Measurements from ENCODE around the gene VKORC1L1. TPM values are rescaled to one million over a fixed set of nuclear protein-coding genes. Genes with fewer than 3 reads are reported as not detected.

The VKORC1L1 gene
- total and polyA plus RNA-seq, 9 of the 15 experiments (the other 6 are each of a cell fraction or from before 2014, with no cell fraction given), result 6.8 to 36.5 (median 19.3) TPM

- TF ChIP-seq HMGXB4 (CRISPR knock-in tag; IDR thresholded peaks at IDR 0.05), result peak; percentile 97
- TF ChIP-seq ESRRA (IDR thresholded peaks at IDR 0.05; ENCODE audit: borderline replicate concordance, low read depth), result peak; percentile 88
- no peak for TF ChIP-seq ZNF280B (CRISPR knock-in tag; IDR thresholded peaks at IDR 0.05)
- peak; percentile 87 for TF ChIP-seq ATF7 (IDR thresholded peaks at IDR 0.05)
- no peak for TF ChIP-seq SAFB2 (IDR thresholded peaks at IDR 0.05; ENCODE audit: borderline replicate concordance, low read depth, low read length, severe bottlenecking)
- peak; percentile 7; the same call in 1 of the 2 replicates for TF ChIP-seq ZEB2 (IDR thresholded peaks at IDR 0.05)
- no peak for TF ChIP-seq PKNOX1 (IDR thresholded peaks at IDR 0.05)
- peak; percentile 84 for TF ChIP-seq ZNF12 (CRISPR knock-in tag; IDR thresholded peaks at IDR 0.05)
- TF ChIP-seq ZNF124 (CRISPR knock-in tag; IDR thresholded peaks at IDR 0.05), result no peak
- TF ChIP-seq SIX5 (IDR thresholded peaks at IDR 0.05; ENCODE audit: borderline replicate concordance in 1 of 2, insufficient read depth in 1 of 2, low read depth in 1 of 2, low read length in 2 of 2), result peak; percentile 93 to 95
- TF ChIP-seq DDX20 (tag; IDR thresholded peaks at IDR 0.05; ENCODE audit: low read depth), result no peak
- peak; percentile 99 for TF ChIP-seq MTA3 (IDR thresholded peaks at IDR 0.05; ENCODE audit: borderline replicate concordance)
- no peak for TF ChIP-seq SNAPC5 (CRISPR knock-in tag; IDR thresholded peaks at IDR 0.05)
- TF ChIP-seq JUNB (CRISPR knock-in tag; conservative IDR thresholded peaks at IDR 0.05), result no peak; the same call in 1 of the 2 replicates
- TF ChIP-seq HINFP (tag; conservative IDR thresholded peaks at IDR 0.05; ENCODE audit: low read depth), result no peak
- TF ChIP-seq ATF6 (CRISPR knock-in tag; IDR thresholded peaks at IDR 0.05), result peak; percentile 91; the same call in 1 of the 2 replicates
- no peak for TF ChIP-seq ETV6 (IDR thresholded peaks at IDR 0.05; ENCODE audit: borderline replicate concordance in 1 of 2, low read depth in 2 of 2, low read length in 1 of 2)
- TF ChIP-seq ETV6 (CRISPR knock-in tag; IDR thresholded peaks at IDR 0.05; ENCODE audit: borderline replicate concordance), result peak; percentile 30; the same call in 1 of the 2 replicates
Observed at GRCh38 chr7:65981965-65982792, 109.3 kb downstream of the VKORC1L1 start, which contains the start of gene GUSB (continued).
